H1 (cell line): Measurements from ENCODE around the gene ABCB10. TPM values are rescaled to one million over a fixed set of nuclear protein-coding genes. Genes with fewer than 3 reads are reported as not detected.

Source experiments
- CTCF ChIA-PET: fragments of 300-600 bp; sonication (Branson Sonifier 250); formaldehyde crosslinking; loops from one replicate; lab custom pipeline; 2021; ENCODE audit not compliant: partially characterized antibody; lab: Charles Lee
- POLR2A ChIA-PET: fragments of 300-600 bp; sonication (Branson Sonifier 250); formaldehyde crosslinking; loops from one replicate; lab custom pipeline; 2021; ENCODE audit warnings: inconsistent platforms; ENCODE audit not compliant: partially characterized antibody; lab: Charles Lee
- DNase-seq, 2 experiments: peaks; one replicate each; pipeline versions ENCODE4 v3.0.0 to v3.0.0-alpha.2; 2010 to 2022; ENCODE audit warnings: low spot score in 2 of 2, low read depth in 1 of 2, mixed read lengths in 1 of 2
- FAIRE-seq: peaks from 2 replicates; lab custom pipeline; 2011; peaks lifted over from hg19 to GRCh38; lab: Jason Lieb, UNC
- H2AFZ ChIP-seq: 2 replicates; pipeline ENCODE4 v1.8.1; 2012; ENCODE audit warnings: low read length, inconsistent platforms
- H2AK5ac ChIP-seq: 2 replicates; pipeline ENCODE4 v1.6.1; 2013; ENCODE audit warnings: low read depth, low read length
- H2BK120ac ChIP-seq: replicated peaks from 2 replicates; pipeline ENCODE3; 2013; ENCODE audit warnings: low read depth, low read length, inconsistent platforms
- H2BK12ac ChIP-seq: 2 replicates; pipeline ENCODE4 v1.6.1; 2013; ENCODE audit warnings: low read depth, low read length
- H2BK15ac ChIP-seq: 2 replicates; pipeline ENCODE4 v1.6.1; 2013; ENCODE audit warnings: low read length
- H2BK20ac ChIP-seq: 2 replicates; pipeline ENCODE4 v1.6.1; 2013; ENCODE audit warnings: low read length
- H2BK5ac ChIP-seq: 2 replicates; pipeline ENCODE4 v1.6.1; 2013; ENCODE audit warnings: low read depth, low read length
- H3K14ac ChIP-seq: 2 replicates; pipeline ENCODE4 v1.6.1; 2013; ENCODE audit warnings: inconsistent platforms; ENCODE audit not compliant: insufficient read length
- H3K18ac ChIP-seq: 2 replicates; pipeline ENCODE4 v1.6.1; 2013; ENCODE audit warnings: low read length; ENCODE audit errors: extremely low read depth
- H3K23ac ChIP-seq: 2 replicates; pipeline ENCODE4 v1.6.1; 2013; ENCODE audit warnings: inconsistent platforms; ENCODE audit not compliant: insufficient read length
- H3K23me2 ChIP-seq: 2 replicates; pipeline ENCODE4 v1.6.1; 2013; ENCODE audit warnings: low read depth, low read length
- H3K27ac ChIP-seq: 2 replicates; pipeline ENCODE4 v1.6.1; 2011; ENCODE audit warnings: low read depth, low read length, inconsistent platforms
- H3K27me3 ChIP-seq, 4 experiments: replicated peaks in 1 of 4; 1 replicate in 1 of 4; 2 replicates in 3 of 4; pipeline versions ENCODE4 v1.6.1 to v1.8.1; 2011 to 2013; ENCODE audit warnings: low read length in 3 of 4, mild to moderate bottlenecking in 3 of 4, inconsistent platforms in 2 of 4, mixed read lengths in 2 of 4, moderate library complexity in 1 of 4; ENCODE audit not compliant: control insufficient read depth in 3 of 4, insufficient read depth in 3 of 4; ENCODE audit errors: extremely low read depth in 1 of 4
- H3K36me3 ChIP-seq, 4 experiments: 2 replicates each; pipeline versions ENCODE4 v1.6.1 to v1.8.1; 2011 to 2013; ENCODE audit warnings: mild to moderate bottlenecking in 4 of 4, low read length in 3 of 4, moderate library complexity in 2 of 4, control low read depth in 1 of 4, inconsistent platforms in 1 of 4; ENCODE audit not compliant: insufficient read depth in 4 of 4, control insufficient read depth in 2 of 4
- H3K4ac ChIP-seq: replicated peaks from 2 replicates; pipeline ENCODE3; 2013; ENCODE audit warnings: low read length, low read depth, mixed read lengths, inconsistent platforms; ENCODE audit not compliant: insufficient read length
- H3K4me1 ChIP-seq, 4 experiments: replicated peaks in 1 of 4; 1 replicate in 1 of 4; 2 replicates in 3 of 4; pipeline versions ENCODE4 v1.6.1 to v1.8.1; 2011 to 2013; ENCODE audit warnings: low read length in 3 of 4, inconsistent platforms in 2 of 4, mixed read lengths in 1 of 4; ENCODE audit not compliant: insufficient read depth in 4 of 4, control insufficient read depth in 3 of 4
- H3K4me2 ChIP-seq, 2 experiments: 2 replicates each; pipeline versions ENCODE4 v1.6.1 to v1.8.1; 2011 to 2013; ENCODE audit warnings: low read depth in 2 of 2, low read length in 2 of 2, control low read depth in 1 of 2, inconsistent platforms in 1 of 2, mild to moderate bottlenecking in 1 of 2; ENCODE audit not compliant: insufficient read depth in 1 of 2
- H3K4me3 ChIP-seq, 4 experiments: fragments of 200-600, 300-600 bp in 1 of 4; sonication (generic), shearing (Covaris generic), sonication (Bioruptor Twin) in 1 of 4; 2 replicates each; pipeline versions ENCODE4 v1.5.1 to v1.8.1; 2011 to 2016; ENCODE audit warnings: low read length in 4 of 4, low read depth in 3 of 4, control low read depth in 2 of 4, inconsistent platforms in 2 of 4, mild to moderate bottlenecking in 2 of 4, mixed read lengths in 1 of 4, moderate library complexity in 1 of 4; ENCODE audit not compliant: insufficient read depth in 2 of 4; ENCODE audit errors: extremely low read depth in 1 of 4
- H3K56ac ChIP-seq: replicated peaks from 2 replicates; pipeline ENCODE3; 2013; ENCODE audit warnings: low read depth, mild to moderate bottlenecking, mixed read lengths, low read length, inconsistent platforms; ENCODE audit not compliant: insufficient read length
- H3K79me1 ChIP-seq: 2 replicates; pipeline ENCODE4 v1.6.1; 2013; ENCODE audit warnings: low read depth, low read length, control low read depth
- H3K79me2 ChIP-seq, 2 experiments: 2 replicates each; pipeline versions ENCODE4 v1.6.1 to v1.8.1; 2012 to 2013; ENCODE audit warnings: low read length in 2 of 2, mild to moderate bottlenecking in 2 of 2, inconsistent platforms in 1 of 2; ENCODE audit not compliant: insufficient read depth in 2 of 2, control insufficient read depth in 1 of 2
- H3K9ac ChIP-seq, 4 experiments: replicated peaks in 1 of 4; 1 replicate in 1 of 4; 2 replicates in 3 of 4; pipeline versions ENCODE4 v1.6.1 to v1.8.1; 2011 to 2013; ENCODE audit warnings: low read depth in 3 of 4, low read length in 3 of 4, control low read depth in 2 of 4, mild to moderate bottlenecking in 2 of 4, moderate library complexity in 2 of 4, inconsistent platforms in 1 of 4; ENCODE audit errors: extremely low read depth in 1 of 4
- H3K9me3 ChIP-seq, 2 experiments: 2 replicates each; pipeline versions ENCODE4 v1.6.1 to v1.8.1; 2012 to 2013; ENCODE audit warnings: mild to moderate bottlenecking in 2 of 2, moderate library complexity in 2 of 2, control low read depth in 1 of 2, inconsistent platforms in 1 of 2, low read depth in 1 of 2, low read length in 1 of 2, mixed read lengths in 1 of 2; ENCODE audit not compliant: insufficient read depth in 2 of 2
- H4K20me1 ChIP-seq, 2 experiments: replicated peaks in 1 of 2; 2 replicates each; pipeline versions ENCODE3 to v1.8.1; 2011 to 2013; ENCODE audit warnings: inconsistent platforms in 2 of 2, low read length in 2 of 2, mild to moderate bottlenecking in 1 of 2; ENCODE audit not compliant: insufficient read depth in 2 of 2, control insufficient read depth in 1 of 2
- H4K5ac ChIP-seq: 2 replicates; pipeline ENCODE4 v1.6.1; 2013; ENCODE audit warnings: low read length, low read depth, mixed read lengths, inconsistent platforms; ENCODE audit not compliant: insufficient read length
- H4K8ac ChIP-seq: 2 replicates; pipeline ENCODE4 v1.8.0; 2013; ENCODE audit warnings: mild to moderate bottlenecking, moderate library complexity, low read length, inconsistent platforms; ENCODE audit not compliant: insufficient read depth; ENCODE audit errors: extremely low read depth
- H4K91ac ChIP-seq: replicated peaks from 2 replicates; pipeline ENCODE3; 2013; ENCODE audit warnings: low read length, mixed read lengths, inconsistent platforms; ENCODE audit not compliant: insufficient read length
- CHD1 ChIP-seq: IDR thresholded peaks from 2 replicates; pipeline ENCODE4 v1.6.1; 2012; ENCODE audit warnings: low read depth, low read length, improper control_type of control experiment
- FOSL1 ChIP-seq: IDR thresholded peaks from 2 replicates; pipeline ENCODE4 v1.6.1; 2011; ENCODE audit warnings: mild to moderate bottlenecking, low read depth, low read length, moderate library complexity; ENCODE audit not compliant: insufficient read depth
- GTF2F1 ChIP-seq: IDR thresholded peaks from 2 replicates; pipeline ENCODE4 v1.6.1; 2012; ENCODE audit warnings: low read depth, low read length, improper control_type of control experiment, borderline replicate concordance
- HDAC6 ChIP-seq: IDR thresholded peaks from one replicate; pipeline ENCODE4 v1.7.1; 2012; ENCODE audit warnings: low read depth, mild to moderate bottlenecking, inconsistent platforms, low read length, moderate library complexity
- KDM1A ChIP-seq: fragments of 200-600, 300-600 bp; sonication (generic); IDR thresholded peaks from 2 replicates; pipeline ENCODE4 v1.7.1; 2016; ENCODE audit warnings: mild to moderate bottlenecking, low read length, borderline replicate concordance
- MAX ChIP-seq: IDR thresholded peaks from 2 replicates; pipeline ENCODE4 v1.6.1; 2012; ENCODE audit warnings: inconsistent platforms
- NANOG ChIP-seq: IDR thresholded peaks from 2 replicates; pipeline ENCODE4 v1.6.1; 2011; ENCODE audit warnings: low read length, low read depth, mild to moderate bottlenecking, inconsistent platforms; ENCODE audit not compliant: insufficient read depth, poor library complexity, severe bottlenecking
- PHF8 ChIP-seq: fragments of 200-600 bp; sonication (generic); conservative IDR thresholded peaks from 2 replicates; pipeline ENCODE4 v1.7.1; 2012; ENCODE audit warnings: low read depth, mild to moderate bottlenecking, inconsistent platforms, low read length, moderate library complexity
- POU5F1 ChIP-seq: IDR thresholded peaks from 2 replicates; pipeline ENCODE4 v1.6.1; 2011; ENCODE audit warnings: low read depth, mild to moderate bottlenecking, low read length, moderate library complexity
- YY1 ChIP-seq: IDR thresholded peaks from 2 replicates; pipeline ENCODE4 v1.6.1; 2011; ENCODE audit warnings: low read depth, mild to moderate bottlenecking, low read length
- WGBS, 2 experiments: shearing (Covaris generic) in 1 of 2; methylation state at CpG; one replicate each; pipeline versions ENCODE4 v1.1.6 to v1.1.7; 2013 to 2015; ENCODE audit warnings: low lambda C conversion rate in 2 of 2, mixed read lengths in 2 of 2, inconsistent platforms in 1 of 2, low coverage in 1 of 2, missing lambda C conversion rate in 1 of 2; ENCODE audit not compliant: insufficient replicate concordance in 2 of 2, insufficient coverage in 1 of 2, insufficient read length in 1 of 2; ENCODE audit errors: extremely low coverage in 1 of 2, missing lambda C conversion rate in 1 of 2; 5-methylcytosine and 5-hydroxymethylcytosine counted together
- polyA plus RNA-seq, 7 experiments: library from polyadenylated mRNA; depleted of rRNA in 3 of 7; stranded (reverse) in 5 of 7; unstranded in 2 of 7; fragments of >200 nt in 5 of 7; fragments of 200-250 nt in 2 of 7; gene quantifications; 1 replicate in 5 of 7; 2 replicates in 1 of 7; 4 replicates in 1 of 7; pipeline versions ENCODE4 v1.2.1 to v1.2.3, GENCODE V29; 2011 to 2013; ENCODE audit warnings: missing spikeins in 2 of 7, mixed read lengths in 2 of 7
- total RNA-seq: library from RNA; stranded (reverse); fragmentation: NEBNext Ultra II Directional; extraction: Animal tissue kit (Norgen Biotek cat#: 25700); gene quantifications from 2 replicates; pipeline ENCODE4 v1.2.1, GENCODE V29; 2021

ABCB10 gene
- total and polyA plus RNA-seq, 2 of the 8 experiments (the other 6 are each of a cell fraction or from before 2014, with no cell fraction given): 3.6 to 11.9 TPM

- H3K79me1 ChIP-seq: no peaks in the 10 kb centered on the region; the same call in none of the 2 replicates
- H3K27me3 ChIP-seq: no peaks in the 10 kb centered on the region
- no peaks in the 10 kb centered on the region for H3K9me3 ChIP-seq
- H3K79me2 ChIP-seq: peaks cover 6 to 27% of the 10 kb centered on the region in 2 experiments; a peak in 3 of 4 replicates
- peak within 1 kb of the TSS; percentile 52 for H2BK120ac ChIP-seq
- peaks cover 0 to 14% (median 1%) of the 10 kb centered on the region in 4 experiments; a peak in 3 of 8 replicates for H3K36me3 ChIP-seq
- H3K4ac ChIP-seq: peak within 1 kb of the TSS; percentile 10
- H2BK12ac ChIP-seq: peak within 1 kb of the TSS; percentile 33; the same call in 1 of the 2 replicates
- peaks cover 0 to 5% (median 3%) of the 10 kb centered on the region in 4 experiments; a peak in 6 of 7 replicates for H3K4me1 ChIP-seq
- POLR2A ChIA-PET: interaction anchor here (0.7 to 2.2 kb wide), 24 partner anchors 9 to 279 kb away, joined by 3 to 13 read pairs (median 4); partner anchors contain the start of genes ABCB10, ACTA1 and RAB4A
- H4K20me1 ChIP-seq: no peaks in the 10 kb centered on the region
- H2AFZ ChIP-seq: peak within 1 kb of the TSS; percentile 99
- H2AK5ac ChIP-seq: peak within 1 kb of the TSS; percentile 70; the same call in 1 of the 2 replicates
- H2BK5ac ChIP-seq: peak within 1 kb of the TSS; percentile 71
- H3K4me2 ChIP-seq: peak within 1 kb of the TSS; percentile 93 to 95
- peak within 1 kb of the TSS; percentile 94 for H3K27ac ChIP-seq
- CTCF ChIA-PET: interaction anchor here (0.7 to 1.5 kb wide), 4 partner anchors 10 to 855 kb away, joined by 3 to 10 read pairs (median 4); no protein-coding TSS in a partner anchor
- WGBS, 2 experiments: 5% methylated on average over 61 of the region's 65 CpGs; no CpG with 5 or more reads in 1 of the 2 experiments
- H3K9ac ChIP-seq: peak within 1 kb of the TSS; percentile 89 to 98 (median 96)
- no peak within 1 kb of the TSS for H2BK15ac ChIP-seq
- H4K91ac ChIP-seq: peak within 1 kb of the TSS; percentile 75
- peak within 1 kb of the TSS; percentile 90 to 100 (median 95) for H3K4me3 ChIP-seq
- FAIRE-seq (no peak), DNase-seq (peak; percentile 93 to 99)
- peak within 1 kb of the TSS; percentile 98; the same call in 1 of the 2 replicates for H4K8ac ChIP-seq
- H3K23me2 ChIP-seq: peaks cover 11% of the 10 kb centered on the region
- H2BK20ac ChIP-seq: no peak within 1 kb of the TSS
- H3K56ac ChIP-seq: no peak within 1 kb of the TSS
- H4K5ac ChIP-seq: peak within 1 kb of the TSS; percentile 73
- H3K14ac ChIP-seq: peak within 1 kb of the TSS; percentile 90
- peak within 1 kb of the TSS; percentile 95; the same call in 1 of the 2 replicates for H3K18ac ChIP-seq
- no peak within 1 kb of the TSS for H3K23ac ChIP-seq
- TF ChIP-seq KDM1A: no peak
- TF ChIP-seq CHD1: no peak
- peak; percentile 91 for TF ChIP-seq YY1
- TF ChIP-seq HDAC6: no peak
- no peak for TF ChIP-seq POU5F1
- TF ChIP-seq GTF2F1: peak; percentile 56; the same call in 1 of the 2 replicates
- no peak for TF ChIP-seq FOSL1
- TF ChIP-seq MAX: peak; percentile 66
- TF ChIP-seq PHF8: peak; percentile 100
- no peak for TF ChIP-seq NANOG
Observed at GRCh38 chr1:229507951-229508822, 50.3 kb downstream of the ABCB10 start, which contains the start of gene NUP133. NUP133 (minus strand) TSS chr1:229508341; CDS start chr1:229508249, 92 bp downstream.
